ENCODE measurements around the gene NEB. TPM values are rescaled to one million over a fixed set of nuclear protein-coding genes. Genes with fewer than 3 reads are reported as not detected.

NEB gene
- total and polyA plus RNA-seq, 10 donors, result 0.96 to 6.2 (median 2.4) TPM

- Histone ChIP-seq H3K4me1 (no peaks in the 10 kb centered on the region), H3K27ac (no peak overlapping the region), H3K4me3 (no peak overlapping the region), H3K27me3 (replicated peaks in 1 of 7) (no peaks in the 10 kb centered on the region), H3K9me3 (no peaks in the 10 kb centered on the region), H3K36me3 (peaks cover 0 to 82% (median 14%) of the 10 kb centered on the region in 6 donors)
- TF ChIP-seq POLR2A (IDR thresholded peaks at IDR 0.05) (no peak), CTCF (IDR thresholded peaks at IDR 0.05 in 8 of 11, conservative IDR thresholded peaks at IDR 0.05 in 3 of 11) (no peak), POLR2AphosphoS5 (IDR thresholded peaks at IDR 0.05) (no peak)
- 95 to 99% (median 96%) methylated on average over 6 of the region's 6 CpGs for WGBS, 5 donors
- intact Hi-C loops (cut with DNase I; ENCODE audit: low total_unique reads), result no loop called here
- no peak for DNase-seq
Observed at GRCh38 chr2:151483546-151483945, 250.7 kb downstream of the NEB start.

- Histone ChIP-seq H3K4me3 (no peak overlapping the region), H3K9me3 (no peaks in the 10 kb centered on the region), H3K36me3 (peaks cover 0 to 95% (median 17%) of the 10 kb centered on the region in 6 donors), H3K27ac (no peak overlapping the region), H3K4me1 (no peaks in the 10 kb centered on the region), H3K27me3 (replicated peaks in 1 of 7) (no peaks in the 10 kb centered on the region)
- intact Hi-C loops (cut with DNase I; ENCODE audit: low total_unique reads), result no loop called here
- no peak for DNase-seq
- 74 to 95% (median 90%) methylated on average over 4 of the region's 4 CpGs for WGBS, 5 donors
- TF ChIP-seq CTCF (IDR thresholded peaks at IDR 0.05 in 8 of 11, conservative IDR thresholded peaks at IDR 0.05 in 3 of 11) (no peak), POLR2A (IDR thresholded peaks at IDR 0.05) (no peak)
Observed at GRCh38 chr2:151482171-151482725, 252.0 kb downstream of the NEB start.

GRCh38 chr2:151481744-151482143 is 252.5 kb downstream of the NEB start:
- Histone ChIP-seq H3K27me3 (replicated peaks in 1 of 7) (no peaks in the 10 kb centered on the region), H3K4me3 (no peak overlapping the region), H3K9me3 (no peaks in the 10 kb centered on the region), H3K4me1 (no peaks in the 10 kb centered on the region), H3K27ac (no peak overlapping the region), H3K36me3 (peaks cover 0 to 97% (median 18%) of the 10 kb centered on the region in 6 donors)
- WGBS, 5 donors, result 77 to 90% (median 83%) methylated on average over 5 of the region's 5 CpGs
- no peak for DNase-seq
- TF ChIP-seq POLR2AphosphoS5 (IDR thresholded peaks at IDR 0.05) (no peak), POLR2A (IDR thresholded peaks at IDR 0.05) (no peak), CTCF (IDR thresholded peaks at IDR 0.05 in 8 of 11, conservative IDR thresholded peaks at IDR 0.05 in 3 of 11) (no peak)
- intact Hi-C loops (cut with DNase I; ENCODE audit: low total_unique reads), result no loop called here

- Histone ChIP-seq H3K27ac (no peak overlapping the region), H3K4me1 (peaks cover 0 to 21% (median 11%) of the 10 kb centered on the region in 6 donors), H3K4me3 (no peak overlapping the region), H3K9me3 (no peaks in the 10 kb centered on the region), H3K27me3 (replicated peaks in 1 of 7) (no peaks in the 10 kb centered on the region), H3K36me3 (peaks cover 0 to 97% (median 29%) of the 10 kb centered on the region in 6 donors)
- no peak for DNase-seq
- intact Hi-C loops (cut with DNase I; ENCODE audit: low total_unique reads), result no loop called here
- TF ChIP-seq POLR2A (IDR thresholded peaks at IDR 0.05), result no peak
- TF ChIP-seq POLR2AphosphoS5 (IDR thresholded peaks at IDR 0.05), result no peak
- TF ChIP-seq CTCF (IDR thresholded peaks at IDR 0.05 in 8 of 11, conservative IDR thresholded peaks at IDR 0.05 in 3 of 11), result no peak
- 96 to 99% (median 97%) methylated on average over 4 of the region's 4 CpGs for WGBS, 5 donors
Observed at GRCh38 chr2:151478011-151478410, 256.3 kb downstream of the NEB start.

All from spleen (tissue), 11 donors.